GM19397 (cell line): ENCODE data around the gene SLC24A1.
"Not testable (repeated sequence)": the region's sequence is repeated elsewhere in the genome, so short reads cannot be mapped to it uniquely, and the experiment has no call there.

Source experiments
- ATAC-seq: cut with Tn5 transposase; IDR thresholded peaks from one replicate; pipeline ENCODE4 v1.9.1; 2021; ENCODE audit warnings: mild to moderate bottlenecking, moderate library complexity; ENCODE audit not compliant: unreplicated experiment

The SLC24A1 gene

DNA sequence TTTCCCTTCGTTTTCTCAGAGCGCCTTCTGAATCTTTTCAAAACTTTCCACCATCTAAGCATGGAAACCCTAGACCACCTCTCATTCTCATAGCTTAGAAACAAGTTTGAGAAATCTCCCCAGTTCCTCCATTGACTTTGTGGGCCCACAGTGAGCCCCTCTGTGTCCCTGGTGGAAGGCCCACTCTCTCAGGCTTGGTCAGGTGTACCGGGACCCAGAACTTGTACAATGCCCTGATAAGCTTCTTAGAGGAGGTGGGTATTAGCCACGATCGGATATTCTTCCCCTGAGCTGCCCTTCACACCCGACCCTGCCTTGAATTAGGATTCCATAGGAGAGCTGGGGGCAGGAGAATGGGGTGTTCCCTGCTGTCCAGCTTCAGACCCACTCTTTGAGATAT lies at the start of gene SLC24A1:
Gene SLC24A1, plus strand, starts transcription at position 301 of the 400 bp plus-strand sequence. CDS start 2,143 bp downstream, outside the sequence.
- no peak for ATAC-seq

DNA sequence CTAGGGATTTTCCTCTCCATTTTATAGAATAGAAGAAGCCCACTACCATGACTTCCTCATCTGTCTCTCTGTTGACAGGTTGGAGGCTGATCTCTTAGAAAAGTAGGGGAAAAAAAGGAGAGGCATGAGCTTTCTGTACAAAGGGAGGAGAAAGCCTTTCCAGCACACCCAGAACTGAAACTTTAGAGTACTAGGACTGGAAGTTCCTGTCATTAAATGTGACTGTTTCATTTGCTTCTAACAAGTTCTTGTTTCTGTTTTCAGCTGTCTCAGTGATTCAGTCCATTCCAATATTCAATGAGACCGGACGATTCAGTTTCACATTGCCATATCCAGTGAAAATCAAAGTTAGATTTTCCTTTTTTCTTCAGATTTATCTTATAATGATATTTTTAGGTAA lies 49.8 kb upstream of the SLC24A1 start:
- no peak for ATAC-seq

DNA sequence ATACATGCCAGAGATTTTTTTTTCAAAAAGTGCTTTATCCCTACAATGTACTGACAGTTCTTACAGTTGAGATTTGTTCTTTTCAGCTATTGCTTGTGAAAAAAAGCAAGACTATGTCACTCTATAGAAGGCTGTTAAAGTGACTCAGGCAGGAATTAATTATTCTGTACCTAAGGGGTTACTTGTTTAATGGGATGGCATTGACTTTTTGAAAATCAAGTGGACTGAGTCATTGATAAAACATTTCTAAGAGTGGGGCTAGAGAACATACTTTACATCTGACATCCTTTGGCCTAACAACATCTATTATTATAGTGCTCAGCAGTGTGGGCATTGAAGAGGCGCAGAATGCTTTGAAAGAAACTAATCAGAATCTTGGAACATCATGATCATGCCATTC lies 45.1 kb upstream of the SLC24A1 start:
- ATAC-seq: no peak

DNA sequence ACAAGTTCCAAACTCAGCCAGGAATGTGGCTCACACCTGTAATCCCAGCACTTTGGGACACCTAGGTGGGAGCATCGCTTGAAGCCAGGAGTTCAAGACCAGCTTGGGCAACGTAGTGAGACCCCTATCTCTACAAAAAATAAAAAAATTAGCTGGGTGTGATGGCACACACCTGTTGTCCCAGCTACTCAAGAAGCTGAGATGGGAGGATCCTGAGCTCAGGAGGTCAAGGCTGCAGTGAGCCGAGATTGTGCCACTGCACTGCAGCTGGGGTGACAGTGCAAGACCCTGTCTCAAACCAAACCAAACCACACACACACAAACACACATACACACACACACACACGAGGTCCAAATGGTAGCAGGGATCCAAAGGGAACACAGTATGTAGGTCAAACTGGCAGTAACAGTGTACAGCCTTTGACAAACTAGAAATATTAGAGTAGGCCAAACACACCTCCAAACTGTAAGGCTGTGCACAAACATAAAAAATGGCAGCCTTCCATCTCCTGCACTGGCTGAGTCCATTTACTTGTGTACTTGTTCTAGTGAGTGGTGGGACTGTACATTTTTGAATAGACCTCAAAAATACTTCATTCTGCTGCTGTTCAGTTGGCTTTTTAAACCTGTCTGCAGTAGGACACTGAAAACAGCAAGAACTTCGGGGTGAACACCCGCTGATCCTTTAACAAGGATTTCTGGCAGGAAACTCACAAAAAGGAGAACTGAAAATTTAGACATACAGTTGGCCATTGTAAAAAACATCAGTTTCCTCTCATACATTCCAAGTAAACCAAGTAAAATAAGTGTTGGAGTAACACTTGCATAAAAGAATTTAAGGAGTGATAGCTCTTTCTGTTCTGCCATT lies 44.4 kb upstream of the SLC24A1 start:
- no peak for ATAC-seq

DNA sequence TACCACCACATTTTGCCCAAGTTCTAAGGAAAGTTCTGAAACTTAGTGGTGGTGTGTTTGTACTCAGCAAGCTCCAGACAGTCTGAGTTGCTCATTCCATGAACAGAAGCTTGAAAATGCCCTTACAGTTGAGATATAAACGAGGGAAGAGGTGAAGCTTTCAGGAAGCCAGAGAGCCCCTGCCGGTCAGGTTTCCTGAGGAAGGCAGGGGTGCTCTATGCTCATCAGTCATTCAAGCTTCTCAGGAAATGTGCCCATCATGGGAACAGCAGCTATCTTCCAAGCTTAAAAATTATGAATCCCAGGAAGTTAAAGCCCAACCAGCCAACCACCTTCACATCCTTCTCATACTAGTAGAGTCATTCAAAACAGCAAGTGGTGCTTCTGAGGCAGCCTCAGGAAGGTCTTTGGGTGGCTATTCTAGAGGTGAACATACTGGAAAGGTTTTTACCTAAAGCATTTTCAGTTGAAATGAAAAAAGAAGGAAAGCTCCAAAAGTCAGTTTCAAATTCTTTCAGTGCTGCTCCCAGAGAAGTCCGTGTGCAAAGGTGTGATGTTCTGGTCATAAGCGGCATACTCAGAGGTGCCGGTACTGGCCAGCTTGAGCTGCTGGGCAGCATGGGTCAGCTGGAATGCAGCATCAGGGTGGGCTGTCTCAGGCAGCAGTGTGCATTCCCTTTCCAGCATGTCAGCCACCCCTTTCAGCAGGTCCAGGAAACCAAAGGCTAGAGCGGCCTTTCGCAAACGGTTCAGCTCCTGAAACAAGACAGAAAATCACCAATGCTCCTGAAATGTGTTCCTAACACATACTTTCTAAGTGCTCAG lies 42.6 kb upstream of the SLC24A1 start:
- no peak for ATAC-seq

DNA sequence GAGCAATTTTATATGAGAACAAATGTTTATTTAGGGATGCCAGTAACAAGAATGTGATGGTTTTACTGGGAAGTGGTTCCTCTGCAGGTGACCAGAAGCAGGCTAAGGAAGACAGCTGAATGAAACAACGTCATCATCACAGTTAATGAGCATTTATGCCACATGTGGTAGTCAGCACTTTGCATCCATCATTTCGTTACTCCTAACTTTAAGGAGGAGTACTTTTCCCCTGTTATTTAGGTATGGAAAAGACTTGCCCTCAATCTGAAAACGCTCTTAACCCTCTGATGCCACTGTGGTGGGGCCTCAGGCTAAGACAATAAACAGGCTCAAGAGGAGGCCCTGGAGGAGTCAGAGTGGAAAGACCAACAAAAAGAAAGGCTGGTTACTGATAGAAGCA lies 42.0 kb upstream of the SLC24A1 start:
- ATAC-seq: no peak

DNA sequence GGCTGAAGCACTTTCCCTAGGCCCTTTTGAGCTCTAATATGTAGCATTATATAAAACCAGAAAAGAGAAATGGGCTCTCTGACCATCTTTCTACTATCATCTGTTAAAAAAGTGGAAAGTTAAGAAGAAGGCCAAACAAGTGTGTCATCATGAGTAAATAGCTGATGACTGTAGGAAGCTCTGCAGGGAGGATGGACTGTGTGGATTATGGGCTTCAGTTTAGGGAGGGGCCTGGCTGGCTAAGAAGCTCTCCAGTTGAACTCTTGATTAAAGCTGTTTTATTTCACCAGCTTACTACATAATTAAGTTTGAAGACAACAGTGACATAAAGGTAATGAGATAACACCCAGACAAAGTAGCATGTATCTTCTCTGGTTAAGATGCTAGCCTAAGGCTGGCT lies 41.5 kb upstream of the SLC24A1 start:
- no peak for ATAC-seq

DNA sequence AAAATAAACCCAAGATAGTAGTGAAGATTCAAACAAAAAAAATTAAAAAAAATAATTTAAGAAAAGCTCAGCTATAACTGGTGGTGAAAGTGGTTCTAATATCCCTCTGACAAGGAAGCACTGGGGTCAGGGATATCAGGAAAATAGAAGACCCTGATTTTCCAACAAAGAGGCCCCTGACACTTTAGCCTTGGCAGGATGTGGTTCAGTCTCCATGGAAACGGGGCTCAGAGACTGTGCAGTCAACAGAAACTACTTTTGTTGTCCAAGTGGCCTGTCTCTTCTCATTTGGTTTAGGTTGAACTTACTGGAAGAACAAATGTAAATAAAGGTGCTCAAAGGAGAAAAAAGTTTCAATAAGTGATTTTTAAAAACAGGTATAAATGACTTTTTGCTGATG lies 38.0 kb upstream of the SLC24A1 start:
- ATAC-seq: no peak

DNA sequence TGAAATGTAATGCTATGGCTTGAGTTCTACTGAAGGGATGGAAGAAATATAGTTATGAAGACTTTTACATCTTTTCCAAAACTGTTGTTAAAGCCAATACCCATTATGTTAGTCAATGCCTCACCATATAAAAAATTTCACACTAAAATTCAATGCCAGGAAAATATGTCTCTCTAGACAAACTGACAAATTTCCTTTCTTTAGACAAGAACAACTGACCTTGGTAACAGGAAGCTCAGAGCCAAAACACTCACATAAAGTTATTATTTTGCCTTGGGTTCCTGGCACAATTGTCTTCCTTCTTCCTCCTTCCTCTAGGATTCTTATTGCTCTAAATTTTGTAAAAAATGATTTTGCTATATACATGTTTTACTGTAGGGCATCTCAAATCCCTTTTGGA lies 37.5 kb upstream of the SLC24A1 start:
- ATAC-seq: no peak

DNA sequence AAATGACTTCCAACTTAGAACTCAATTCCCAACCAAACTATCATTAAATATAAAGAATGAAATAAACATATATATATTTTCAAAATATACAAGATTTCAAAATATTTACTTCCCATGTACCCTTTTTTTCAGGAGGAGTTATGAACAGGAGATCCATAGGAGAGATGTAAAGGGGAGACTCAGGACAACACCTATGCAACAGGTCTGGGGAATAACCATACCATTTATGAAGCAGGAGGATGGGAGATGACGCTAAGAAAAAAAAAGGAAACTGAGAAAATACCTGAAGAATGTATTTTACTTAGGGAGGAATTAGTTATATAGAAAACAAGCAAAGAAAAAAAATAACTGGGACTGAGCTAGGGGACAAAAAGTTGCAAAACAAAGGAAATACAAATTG lies 34.6 kb upstream of the SLC24A1 start:
- no peak for ATAC-seq

DNA sequence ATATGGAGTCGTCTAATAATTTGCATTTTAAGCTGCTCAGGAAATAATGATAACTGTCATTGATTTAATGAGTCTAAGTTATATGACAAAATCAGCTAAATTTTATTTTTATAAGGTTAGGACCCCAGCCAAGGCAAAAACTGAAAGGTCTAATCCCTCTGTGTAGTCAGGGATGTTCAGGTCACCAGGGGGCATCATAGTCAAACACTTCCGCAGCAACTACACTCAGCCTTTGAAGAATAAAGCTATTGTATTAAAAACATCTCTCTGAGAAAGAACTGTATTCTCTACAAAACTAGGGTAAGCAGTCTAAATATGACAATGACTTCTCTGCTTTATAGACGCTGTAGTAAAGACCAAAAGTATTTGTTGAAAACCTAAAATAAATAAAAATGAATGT lies 25.8 kb upstream of the SLC24A1 start:
- ATAC-seq: no peak

DNA sequence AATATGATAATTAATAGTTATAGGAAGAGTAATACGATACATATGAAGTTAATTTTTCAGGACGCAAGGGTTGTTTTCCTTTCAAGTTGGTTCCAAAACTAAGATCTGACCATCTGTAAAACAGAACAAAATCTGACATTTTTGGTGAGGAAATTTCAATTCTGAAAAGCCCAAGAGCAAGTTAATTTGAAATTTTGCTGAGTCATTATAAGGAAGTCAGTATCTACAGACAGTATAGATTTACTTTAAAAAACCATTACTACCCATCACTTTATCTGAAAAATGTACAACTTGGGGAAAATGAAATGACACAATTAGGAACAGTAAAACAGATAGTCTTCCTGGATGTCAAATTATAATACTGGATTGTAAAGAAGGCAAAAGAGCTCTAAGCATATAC lies 23.3 kb upstream of the SLC24A1 start:
- ATAC-seq: no peak

DNA sequence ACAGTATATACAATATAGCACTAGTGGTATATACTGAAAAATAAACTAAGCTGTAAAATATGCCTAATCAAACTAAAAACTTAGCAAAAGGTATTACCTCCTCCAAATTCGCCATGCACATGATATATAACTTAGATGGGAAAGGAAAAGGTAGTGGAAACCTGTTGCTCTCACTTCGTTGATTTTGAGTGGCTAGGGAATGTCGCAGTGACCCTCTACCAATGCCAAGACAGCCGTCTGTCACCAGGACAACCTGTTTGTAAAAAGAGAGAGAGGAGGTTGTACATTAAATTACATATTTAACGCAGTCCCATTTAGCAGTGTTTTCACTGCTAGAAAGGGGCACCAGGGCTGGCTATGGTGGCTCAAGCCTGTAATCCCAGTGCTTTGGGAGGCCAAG lies 22.1 kb upstream of the SLC24A1 start:
- no peak for ATAC-seq

DNA sequence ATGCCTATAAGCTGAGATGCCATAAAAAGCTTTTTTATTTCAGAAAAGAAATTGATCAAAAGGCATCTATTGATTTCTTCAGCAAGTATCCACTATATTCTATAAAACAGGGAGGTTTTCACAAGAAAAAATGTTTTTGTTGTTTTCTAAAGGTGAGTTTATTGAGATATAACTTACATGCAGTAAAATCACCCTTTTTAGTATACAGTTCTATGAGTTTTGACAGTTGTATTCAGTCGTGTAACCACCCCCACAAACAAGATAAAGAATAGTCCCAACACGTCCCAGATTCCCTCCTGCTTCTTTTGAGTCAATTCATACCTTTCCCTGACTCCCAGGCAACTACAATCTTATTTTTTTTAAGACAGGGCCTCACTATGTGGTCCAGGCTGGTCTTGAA lies 18.6 kb upstream of the SLC24A1 start:
- no peak for ATAC-seq

DNA sequence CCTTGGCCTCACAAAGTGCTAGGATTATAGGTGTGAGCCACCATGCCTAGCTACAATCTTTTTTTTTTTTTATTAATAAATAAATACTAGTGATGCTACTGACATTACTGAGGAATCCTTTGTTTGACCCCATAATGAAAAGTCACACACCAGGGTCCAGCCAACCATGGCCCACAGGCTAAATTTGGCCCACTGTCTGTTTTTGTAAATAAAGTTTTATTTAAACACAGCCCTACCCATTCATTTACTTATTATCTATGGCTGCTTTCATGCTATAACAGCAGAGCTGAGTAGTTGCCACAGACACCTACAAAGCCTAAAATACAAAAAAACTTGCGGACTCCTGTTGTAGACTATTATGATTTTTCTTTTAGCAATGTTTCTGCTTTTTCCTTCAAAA lies 18.2 kb upstream of the SLC24A1 start:
- no peak for ATAC-seq

DNA sequence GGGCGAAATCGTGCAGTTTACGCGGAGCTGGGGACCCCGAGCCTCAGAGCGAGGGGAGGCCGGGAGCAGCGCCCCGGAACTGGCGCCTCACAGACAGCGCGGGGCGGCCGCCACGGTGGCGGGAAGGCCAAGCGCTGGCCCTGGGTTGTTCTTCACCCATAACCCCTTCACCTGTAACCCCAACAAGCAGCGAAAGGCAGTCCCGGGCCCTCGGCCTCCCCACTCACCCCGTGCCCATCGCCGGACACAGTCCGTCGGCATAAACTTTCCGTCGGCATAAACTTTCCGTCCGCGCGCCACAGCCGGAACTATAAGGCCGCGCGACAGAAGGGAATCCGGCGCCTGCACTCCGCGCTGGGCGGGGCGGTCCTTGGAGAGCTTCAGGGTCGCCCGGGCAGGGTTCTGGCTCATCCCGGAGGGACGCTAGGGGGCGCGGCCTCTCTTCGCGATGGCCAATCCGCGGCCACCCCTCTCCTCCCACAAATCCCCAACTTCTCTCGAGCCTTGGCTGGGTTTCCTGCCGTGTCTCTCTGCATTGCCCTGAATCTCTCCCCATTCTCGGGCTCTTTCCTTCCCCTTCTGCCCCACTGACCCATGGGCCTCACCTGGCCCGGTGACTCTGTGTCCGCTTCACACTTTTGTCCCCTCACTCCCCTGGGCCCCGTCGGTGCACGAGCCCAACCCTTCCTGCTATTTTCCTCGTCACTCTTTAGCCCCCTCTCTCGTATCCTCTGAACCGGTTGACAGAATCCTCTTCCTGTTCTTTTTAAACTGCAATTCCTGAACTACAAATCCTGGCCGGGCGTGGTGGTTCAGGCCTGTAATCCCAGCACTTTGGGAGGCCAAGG lies 10.6 kb upstream of the SLC24A1 start, which contains the start of gene INTS14:
Gene INTS14, minus strand, starts transcription at position 261 of the 848 bp plus-strand sequence. CDS start 3,751 bp downstream, outside the sequence.
- ATAC-seq: peak; percentile 95

DNA sequence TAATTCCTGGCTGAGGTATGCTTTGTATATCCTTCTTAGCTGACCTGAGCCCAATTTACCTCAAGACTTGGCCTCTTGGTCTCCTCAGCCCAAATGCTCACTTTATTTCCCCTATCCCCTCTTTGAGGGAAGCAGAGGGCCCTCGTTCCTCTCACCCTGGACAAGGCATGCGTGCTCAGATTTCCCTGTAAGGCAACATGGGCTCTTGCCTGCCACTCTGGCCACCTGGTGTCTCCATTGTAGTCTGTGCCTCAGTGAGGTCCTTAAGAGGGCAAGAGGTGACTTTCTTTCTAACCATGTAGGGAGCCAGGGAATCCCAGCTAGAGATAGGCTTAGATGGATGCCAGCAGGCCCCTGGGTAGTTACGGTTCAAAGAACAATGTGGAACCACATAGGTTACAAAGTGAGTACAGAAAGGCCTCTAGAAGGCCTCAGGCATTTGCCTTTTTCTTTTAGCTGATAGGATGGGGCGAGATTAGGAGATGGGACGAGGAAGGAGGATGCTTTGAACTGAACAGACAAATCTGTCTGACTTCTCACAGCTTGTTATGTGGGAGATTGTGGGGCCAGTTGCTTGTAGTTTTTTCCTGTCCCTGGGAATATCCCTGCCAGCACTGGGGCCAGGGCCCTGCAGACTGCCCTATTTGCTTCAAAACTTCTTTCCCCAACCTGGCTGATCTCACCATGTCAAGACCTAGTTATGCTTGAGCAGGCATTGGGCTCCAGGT lies 9.7 kb upstream of the SLC24A1 start:
- ATAC-seq: no peak

DNA sequence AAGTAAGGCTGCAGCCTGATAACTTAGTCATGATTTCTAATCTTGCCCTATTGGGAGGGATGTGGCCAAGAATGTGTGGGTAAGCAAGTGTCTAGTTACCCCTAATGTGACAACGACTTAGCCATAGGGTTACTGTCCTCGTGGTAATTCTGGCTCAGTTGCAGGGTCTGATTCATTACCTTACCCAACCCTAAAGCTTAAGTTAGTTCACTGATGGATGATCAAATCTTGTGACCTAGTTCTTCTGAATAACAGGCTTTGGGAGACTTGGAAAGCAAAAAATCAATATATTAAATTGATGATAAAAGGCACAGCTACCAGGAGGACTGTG lies 9.2 kb upstream of the SLC24A1 start:
- ATAC-seq: no peak

DNA sequence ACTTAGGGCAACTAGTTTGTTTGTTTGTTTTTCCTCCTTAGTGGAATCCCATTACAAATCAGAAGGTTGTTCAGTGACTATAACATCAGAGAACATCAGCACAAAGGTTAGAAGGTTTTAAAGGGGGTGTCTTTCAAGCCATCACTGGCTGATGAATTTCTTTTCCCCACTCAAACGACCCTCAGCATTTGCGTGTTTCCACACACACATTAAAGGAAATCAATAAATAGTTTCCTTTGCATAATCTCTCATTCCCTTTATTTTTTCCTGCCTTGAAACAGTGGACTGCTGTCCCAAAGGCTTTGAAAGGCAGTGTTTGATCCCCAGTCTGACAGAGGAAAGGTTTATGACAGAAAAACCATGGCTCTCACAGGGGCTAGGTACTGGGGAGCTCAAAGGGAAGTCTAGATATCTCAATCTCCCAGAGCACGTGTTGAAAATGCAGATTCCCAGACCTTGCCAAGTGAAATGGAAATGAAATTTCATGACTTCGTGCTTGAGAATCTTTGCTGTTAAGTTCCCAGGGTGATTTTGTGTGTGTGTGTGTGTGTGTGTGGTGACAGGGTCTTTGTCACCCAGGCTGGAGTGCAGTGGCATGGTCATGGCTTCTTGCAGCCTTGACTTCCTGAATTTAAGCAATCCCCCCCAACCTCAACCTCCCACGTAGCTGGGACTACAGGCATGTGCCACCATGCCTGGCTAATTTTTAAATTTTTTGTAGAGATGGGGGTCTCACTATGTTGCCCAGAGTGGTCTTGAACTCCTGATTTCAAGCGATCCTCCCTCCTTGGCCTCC lies 8.6 kb upstream of the SLC24A1 start:
- ATAC-seq: no peak

DNA sequence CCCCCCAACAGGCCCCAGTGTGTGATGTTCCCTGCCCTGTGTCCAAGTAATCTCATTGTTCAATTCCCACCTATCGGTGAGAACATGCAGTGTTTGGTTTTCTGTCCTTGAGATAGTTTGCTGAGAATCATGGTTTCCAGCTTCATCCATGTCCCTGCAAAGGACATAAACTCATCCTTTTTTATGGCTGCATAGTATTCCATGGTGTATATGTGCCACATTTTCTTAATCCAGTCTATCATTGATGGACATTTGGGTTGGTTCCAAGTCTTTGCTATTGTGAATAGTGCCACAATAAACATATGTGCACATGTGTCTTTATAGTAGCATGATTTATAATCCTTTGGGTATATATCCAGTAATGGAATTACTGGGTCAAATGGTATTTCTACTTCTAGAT lies 5.9 kb upstream of the SLC24A1 start:
- not testable (repeated sequence) for ATAC-seq
